Measurements from ENCODE around the gene TSPEAR. TPM values are rescaled to one million over a fixed set of nuclear protein-coding genes. Genes with fewer than 3 reads are reported as not detected.
"Not testable (repeated sequence)": the region's sequence is repeated elsewhere in the genome, so short reads cannot be mapped to it uniquely, and the experiment has no call there.

TSPEAR gene
- total and polyA plus RNA-seq, 2 donors (not counting 1 experiment from before 2014, with no cell fraction given), result not detected

- H3K9ac ChIP-seq (ENCODE audit: low read length), result no peak within 1 kb of the TSS
- WGBS (ENCODE audit: insufficient coverage), result 92% methylated on average over 8 of the region's 8 CpGs
- Mint-ChIP-seq H3K9me3 (ENCODE audit: insufficient read depth) (peaks cover 15% of the 10 kb centered on the region), H3K27ac (no peak within 1 kb of the TSS), H3K4me3 (no peak within 1 kb of the TSS), H3K27me3 (peaks cover 16% of the 10 kb centered on the region), H3K4me1 (no peaks in the 10 kb centered on the region)
- intact Hi-C loops (cut with micrococcal nuclease), result no loop called here
- DNase-seq (no peak), ATAC-seq (ENCODE audit: low read depth) (no peak)
- peaks cover 0 to 3% (median 1%) of the 10 kb centered on the region in 4 experiments for H3K27me3 ChIP-seq (replicated peaks in 1 of 4; ENCODE audit: control extremely low read depth in 1 of 4, control insufficient read depth in 3 of 4, insufficient read depth in 4 of 4, low read length in 3 of 4)
- H3K79me2 ChIP-seq (ENCODE audit: control insufficient read depth, insufficient read depth, low read length), result no peaks in the 10 kb centered on the region
- no peaks in the 10 kb centered on the region for H4K20me1 ChIP-seq (ENCODE audit: control insufficient read depth, insufficient read depth, low read length, poor library complexity, severe bottlenecking)
- no peak within 1 kb of the TSS for H3K4me2 ChIP-seq (replicated peaks; ENCODE audit: low read depth, low read length, poor library complexity, severe bottlenecking)
- POLR2A ChIA-PET, result no interaction called here
- H3K9me3 ChIP-seq (ENCODE audit: control extremely low read depth in 1 of 3, control insufficient read depth in 2 of 3, insufficient read depth in 1 of 3, low read length in 2 of 3), result peaks cover 4 to 42% (median 25%) of the 10 kb centered on the region in 3 donors
- TF ChIP-seq CTCF (IDR thresholded peaks at IDR 0.05) (no peak), EZH2 (IDR thresholded peaks at IDR 0.05; ENCODE audit: borderline replicate concordance, insufficient read depth, low read depth, low read length, poor library complexity, severe bottlenecking) (no peak)
- H3K4me3 ChIP-seq (ENCODE audit: control extremely low read depth in 1 of 5, extremely low read depth in 1 of 5, insufficient read depth in 1 of 5, low read depth in 2 of 5, low read length in 4 of 5), result no peak within 1 kb of the TSS
- no peaks in the 10 kb centered on the region for H3K36me3 ChIP-seq (replicated peaks in 1 of 2; ENCODE audit: control extremely low read depth in 1 of 2, control insufficient read depth in 1 of 2, extremely low read depth in 1 of 2, insufficient read depth in 2 of 2, low read length in 1 of 2)
- H3K27ac ChIP-seq (ENCODE audit: low read length in 2 of 2), result no peak within 1 kb of the TSS
- no peaks in the 10 kb centered on the region for H3K4me1 ChIP-seq (ENCODE audit: control insufficient read depth in 2 of 2, insufficient read depth in 2 of 2, low read length in 2 of 2)
- H2AFZ ChIP-seq (ENCODE audit: insufficient read depth, low read depth, low read length, poor library complexity, severe bottlenecking), result no peak within 1 kb of the TSS
- CTCF ChIA-PET, result no interaction called here
These were observed 99.3 kb downstream of the TSPEAR start, which contains the start of gene KRTAP10-8 for GRCh38 chr21:44612029-44612486. KRTAP10-8 (plus strand) TSS chr21:44612079; CDS start chr21:44612101, 22 bp downstream.

GRCh38 chr21:44611551-44611950 is 99.8 kb downstream of the TSPEAR start:
- H3K27ac ChIP-seq (ENCODE audit: low read length in 2 of 2), result no peak overlapping the region
- H3K9ac ChIP-seq (ENCODE audit: low read length), result no peak overlapping the region
- H3K4me1 Mint-ChIP-seq, result no peaks in the 10 kb centered on the region
- no peak overlapping the region for H3K4me3 ChIP-seq (ENCODE audit: control extremely low read depth in 1 of 5, extremely low read depth in 1 of 5, insufficient read depth in 1 of 5, low read depth in 2 of 5, low read length in 4 of 5)
- no peaks in the 10 kb centered on the region for H3K4me1 ChIP-seq (ENCODE audit: control insufficient read depth in 2 of 2, insufficient read depth in 2 of 2, low read length in 2 of 2)
- intact Hi-C loops (cut with micrococcal nuclease), result no loop called here
- H3K4me2 ChIP-seq (replicated peaks; ENCODE audit: low read depth, low read length, poor library complexity, severe bottlenecking), result no peak overlapping the region
- ATAC-seq (ENCODE audit: low read depth) (no peak), DNase-seq (no peak)
- CTCF ChIA-PET, result no interaction called here
- 85% methylated on average over 2 of the region's 4 CpGs for WGBS (ENCODE audit: insufficient coverage)
- POLR2A ChIA-PET, result no interaction called here
- no peak overlapping the region for H2AFZ ChIP-seq (ENCODE audit: insufficient read depth, low read depth, low read length, poor library complexity, severe bottlenecking)
- H3K9me3 ChIP-seq (ENCODE audit: control extremely low read depth in 1 of 3, control insufficient read depth in 2 of 3, insufficient read depth in 1 of 3, low read length in 2 of 3), result peaks cover 4 to 39% (median 25%) of the 10 kb centered on the region in 3 donors
- no peak overlapping the region for H3K27ac Mint-ChIP-seq
- H3K27me3 ChIP-seq (replicated peaks in 1 of 4; ENCODE audit: control extremely low read depth in 1 of 4, control insufficient read depth in 3 of 4, insufficient read depth in 4 of 4, low read length in 3 of 4), result peaks cover 0 to 3% (median 1%) of the 10 kb centered on the region in 4 experiments
- H4K20me1 ChIP-seq (ENCODE audit: control insufficient read depth, insufficient read depth, low read length, poor library complexity, severe bottlenecking), result no peaks in the 10 kb centered on the region
- H3K79me2 ChIP-seq (ENCODE audit: control insufficient read depth, insufficient read depth, low read length), result no peaks in the 10 kb centered on the region
- H3K4me3 Mint-ChIP-seq, result no peak overlapping the region
- H3K9me3 Mint-ChIP-seq (ENCODE audit: insufficient read depth), result peaks cover 15% of the 10 kb centered on the region
- TF ChIP-seq EZH2 (IDR thresholded peaks at IDR 0.05; ENCODE audit: borderline replicate concordance, insufficient read depth, low read depth, low read length, poor library complexity, severe bottlenecking) (no peak), CTCF (IDR thresholded peaks at IDR 0.05) (no peak)
- no peaks in the 10 kb centered on the region for H3K36me3 ChIP-seq (replicated peaks in 1 of 2; ENCODE audit: control extremely low read depth in 1 of 2, control insufficient read depth in 1 of 2, extremely low read depth in 1 of 2, insufficient read depth in 2 of 2, low read length in 1 of 2)
- H3K27me3 Mint-ChIP-seq, result peaks cover 18% of the 10 kb centered on the region

GRCh38 chr21:44610157-44610843 is 101.1 kb downstream of the TSPEAR start:
- H3K27me3 ChIP-seq (replicated peaks in 1 of 4; ENCODE audit: control extremely low read depth in 1 of 4, control insufficient read depth in 3 of 4, insufficient read depth in 4 of 4, low read length in 3 of 4); H3K27ac Mint-ChIP-seq; H2AFZ ChIP-seq (ENCODE audit: insufficient read depth, low read depth, low read length, poor library complexity, severe bottlenecking); POLR2A ChIA-PET; H3K36me3 ChIP-seq (replicated peaks in 1 of 2; ENCODE audit: control extremely low read depth in 1 of 2, control insufficient read depth in 1 of 2, extremely low read depth in 1 of 2, insufficient read depth in 2 of 2, low read length in 1 of 2); H3K4me3 Mint-ChIP-seq; H3K4me3 ChIP-seq (ENCODE audit: control extremely low read depth in 1 of 5, extremely low read depth in 1 of 5, insufficient read depth in 1 of 5, low read depth in 2 of 5, low read length in 4 of 5); H4K20me1 ChIP-seq (ENCODE audit: control insufficient read depth, insufficient read depth, low read length, poor library complexity, severe bottlenecking); H3K4me2 ChIP-seq (replicated peaks; ENCODE audit: low read depth, low read length, poor library complexity, severe bottlenecking); CTCF ChIA-PET; H3K79me2 ChIP-seq (ENCODE audit: control insufficient read depth, insufficient read depth, low read length); H3K4me1 Mint-ChIP-seq; DNase-seq; ATAC-seq (ENCODE audit: low read depth); H3K9ac ChIP-seq (ENCODE audit: low read length); intact Hi-C loops (cut with micrococcal nuclease); H3K27ac ChIP-seq (ENCODE audit: low read length in 2 of 2); H3K4me1 ChIP-seq (ENCODE audit: control insufficient read depth in 2 of 2, insufficient read depth in 2 of 2, low read length in 2 of 2): not testable (repeated sequence)
- Mint-ChIP-seq H3K9me3 (ENCODE audit: insufficient read depth) (peaks cover 19% of the 10 kb centered on the region), H3K27me3 (peaks cover 25% of the 10 kb centered on the region)
- H3K9me3 ChIP-seq (ENCODE audit: control extremely low read depth in 1 of 3, control insufficient read depth in 2 of 3, insufficient read depth in 1 of 3, low read length in 2 of 3), result peaks cover 4 to 31% (median 25%) of the 10 kb centered on the region in 3 donors
- WGBS (ENCODE audit: insufficient coverage), result 94% methylated on average over 6 of the region's 7 CpGs

Measured in B cell (primary cell).